ENCODE measurements around the gene STPG1. TPM values are rescaled to one million over a fixed set of nuclear protein-coding genes. Genes with fewer than 3 reads are reported as not detected.
"Not testable (repeated sequence)": the region's sequence is repeated elsewhere in the genome, so short reads cannot be mapped to it uniquely, and the experiment has no call there.

Gene STPG1
- total RNA-seq (1 to 10 TPM in 3 of 4 donors, under 1 TPM in 1; 0.89 to 3.3 (median 1.9) TPM), polyA plus RNA-seq (1 to 10 TPM; 1.2 to 4.2 (median 1.4) TPM)
- long read RNA-seq, donor 1 = 0 reads
- long read RNA-seq, donor 2, partial matches to known transcripts = 0 of 1 reads
- long read RNA-seq, donor 2, other reads (novel, unspliced or antisense) = 0 of 1 reads

GRCh38 chr1:24413350-24414163, at the start of gene STPG1:
STPG1 (minus strand) TSS chr1:24413782; CDS start chr1:24401388, 12,394 bp downstream.
- Histone ChIP-seq H3K9me3 (no peaks in the 10 kb centered on the region), H3K4me3 (peak within 1 kb of the TSS; percentile 91), H3K4me1 (no peaks in the 10 kb centered on the region), H3K27me3 (ENCODE audit: insufficient read depth in 3 of 3, low read length in 2 of 3) (peaks cover 0 to 4% (median 0%) of the 10 kb centered on the region in 3 donors), H3K27ac (no peak within 1 kb of the TSS), H3K36me3 (ENCODE audit: insufficient read depth in 1 of 2, low read depth in 1 of 2) (no peaks in the 10 kb centered on the region)
- no peak for TF ChIP-seq CTCF (IDR thresholded peaks at IDR 0.05)
- intact Hi-C loops (cut with DNase I) = loop anchor here in 1 of 2 donors (10.0 kb wide), 1 partner anchor 221 kb away; no protein-coding TSS in a partner anchor
- ATAC-seq (peak; percentile 75 to 82 (median 77)), DNase-seq (peak; percentile 68 to 85)
- 5 to 7% (median 5%) methylated on average over 48 of the region's 48 CpGs for WGBS, 3 donors

GRCh38 chr1:24462128-24462527, 48.5 kb upstream of the STPG1 start:
- H3K36me3 ChIP-seq (ENCODE audit: insufficient read depth in 1 of 2, low read depth in 1 of 2) = peaks cover 0 to 11% of the 10 kb centered on the region in 2 donors
- H3K4me1 ChIP-seq; DNase-seq; H3K27ac ChIP-seq; ATAC-seq; H3K4me3 ChIP-seq; H3K27me3 ChIP-seq (ENCODE audit: insufficient read depth in 3 of 3, low read length in 2 of 3); intact Hi-C loops (cut with DNase I); H3K9me3 ChIP-seq: not testable (repeated sequence)
- 90 to 93% (median 92%) methylated on average over 4 of the region's 4 CpGs for WGBS, 3 donors

- WGBS, 3 donors = 85 to 90% (median 88%) methylated on average over 6 of the region's 6 CpGs
- no peak for ATAC-seq
- no peaks in the 10 kb centered on the region for H3K4me1 ChIP-seq
- H3K27me3 ChIP-seq (ENCODE audit: insufficient read depth in 3 of 3, low read length in 2 of 3) = no peaks in the 10 kb centered on the region
- peaks cover 0 to 4% of the 10 kb centered on the region in 2 donors for H3K36me3 ChIP-seq (ENCODE audit: insufficient read depth in 1 of 2, low read depth in 1 of 2)
- TF ChIP-seq CTCF (IDR thresholded peaks at IDR 0.05) = no peak
- no peak for DNase-seq
- no peaks in the 10 kb centered on the region for H3K9me3 ChIP-seq
- H3K27ac ChIP-seq = no peak overlapping the region
- no peak overlapping the region for H3K4me3 ChIP-seq
- intact Hi-C loops (cut with DNase I) = no loop called here
These were observed 46.1 kb upstream of the STPG1 start for GRCh38 chr1:24459551-24460266.

GRCh38 chr1:24457866-24458265, 44.3 kb upstream of the STPG1 start:
- no peaks in the 10 kb centered on the region for H3K9me3 ChIP-seq
- TF ChIP-seq CTCF (IDR thresholded peaks at IDR 0.05) = no peak
- no peak overlapping the region for H3K27ac ChIP-seq
- H3K4me3 ChIP-seq = no peak overlapping the region
- DNase-seq (no peak), ATAC-seq (no peak)
- H3K36me3 ChIP-seq (ENCODE audit: insufficient read depth in 1 of 2, low read depth in 1 of 2) = peaks cover 0 to 4% of the 10 kb centered on the region in 2 donors
- 85 to 91% (median 85%) methylated on average over 3 of the region's 3 CpGs for WGBS, 3 donors
- H3K4me1 ChIP-seq = no peaks in the 10 kb centered on the region
- intact Hi-C loops (cut with DNase I) = no loop called here
- no peaks in the 10 kb centered on the region for H3K27me3 ChIP-seq (ENCODE audit: insufficient read depth in 3 of 3, low read length in 2 of 3)

- TF ChIP-seq CTCF (IDR thresholded peaks at IDR 0.05) = no peak
- Histone ChIP-seq H3K4me3 (no peak overlapping the region), H3K36me3 (ENCODE audit: insufficient read depth in 1 of 2, low read depth in 1 of 2) (peaks cover 0 to 4% of the 10 kb centered on the region in 2 donors), H3K27me3 (ENCODE audit: insufficient read depth in 3 of 3, low read length in 2 of 3) (no peaks in the 10 kb centered on the region), H3K4me1 (no peaks in the 10 kb centered on the region), H3K27ac (no peak overlapping the region), H3K9me3 (no peaks in the 10 kb centered on the region)
- DNase-seq = no peak
- intact Hi-C loops (cut with DNase I) = no loop called here
- 91 to 93% (median 92%) methylated on average over 5 of the region's 5 CpGs for WGBS, 3 donors
- ATAC-seq = no peak
These were observed 41.7 kb upstream of the STPG1 start for GRCh38 chr1:24455272-24455671.

Data from psoas muscle (tissue), 8 donors.